Thyroid gland (tissue), 4 donors: Measurements from ENCODE around the gene SPIC.

Experiments used
- CTCF ChIP-seq, 6 experiments: fragments of 200-600 bp in 3 of 6; fragments of 450-650 bp in 3 of 6; sonication (generic) in 3 of 6; IDR thresholded peaks; one replicate each; pipeline ENCODE4 v1.5.1; 2016 to 2019; ENCODE audit warnings: antibody characterized with exemption in 6 of 6, mild to moderate bottlenecking in 2 of 6, inconsistent platforms in 1 of 6, moderate library complexity in 1 of 6
- POLR2A ChIP-seq, 2 donors: fragments of 450-650 bp; IDR thresholded peaks; one replicate each; pipeline ENCODE4 v1.6.1; 2017; ENCODE audit warnings: antibody characterized with exemption in 2 of 2, mild to moderate bottlenecking in 2 of 2, moderate library complexity in 1 of 2

DNA sequence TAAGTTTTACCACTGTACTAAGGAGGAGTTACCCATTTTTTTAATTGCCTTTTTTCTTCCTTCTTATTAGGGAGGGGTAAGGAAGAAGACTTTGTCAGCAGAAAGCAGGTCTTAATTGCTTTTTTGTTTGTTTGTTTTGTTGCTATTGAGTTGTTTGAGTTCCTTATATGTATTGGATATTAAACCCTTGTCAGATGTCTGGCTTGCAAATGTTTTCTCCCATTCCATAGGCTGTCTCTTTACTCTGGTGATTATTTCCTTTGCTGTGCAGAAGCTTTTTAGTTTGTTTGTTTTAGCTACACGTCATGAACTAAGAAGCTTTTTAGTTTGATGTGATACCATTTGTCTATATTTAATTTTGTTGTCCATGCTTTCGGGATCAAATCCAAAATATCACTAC, 13.3 kb downstream of the SPIC start:
- TF ChIP-seq POLR2A (IDR thresholded peaks at IDR 0.05): no peak
- TF ChIP-seq CTCF (IDR thresholded peaks at IDR 0.05): no peak
